ENCODE data around the gene RGS5.

DNA sequence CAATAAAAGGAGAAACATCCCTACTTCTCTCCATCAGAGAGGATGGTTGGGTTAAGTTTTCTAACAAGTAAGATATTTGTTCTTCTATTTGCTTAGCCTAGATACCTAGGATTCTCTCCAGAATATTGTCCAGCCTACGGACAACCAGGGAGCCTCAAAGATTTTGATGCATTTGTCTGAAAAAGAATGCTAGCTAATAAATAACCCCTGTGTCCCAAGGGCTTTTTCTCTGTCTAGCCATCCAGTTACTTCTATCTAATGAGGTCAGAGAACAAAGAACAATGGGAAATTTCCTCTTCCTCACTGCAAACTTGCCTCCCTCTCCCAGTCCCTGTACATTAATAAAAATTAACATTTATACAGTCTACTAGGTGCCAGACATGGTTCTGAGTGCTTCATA is 810 bp downstream of the RGS5 start:
- TF ChIP-seq EZH2 (IDR thresholded peaks at IDR 0.05; ENCODE audit: low read depth) (no peak), CTCF (conservative IDR thresholded peaks at IDR 0.05) (no peak)

All from PC-9 (cell line).